ENCODE measurements around the gene TENT4B.
A peak's percentile ranks its signal among the peaks of the same experiment; 100 is the strongest.

The TENT4B gene

GRCh38 chr16:50198802-50199403 lies 45.8 kb downstream of the TENT4B start:
- peak; percentile 31 for DNase-seq

DNA sequence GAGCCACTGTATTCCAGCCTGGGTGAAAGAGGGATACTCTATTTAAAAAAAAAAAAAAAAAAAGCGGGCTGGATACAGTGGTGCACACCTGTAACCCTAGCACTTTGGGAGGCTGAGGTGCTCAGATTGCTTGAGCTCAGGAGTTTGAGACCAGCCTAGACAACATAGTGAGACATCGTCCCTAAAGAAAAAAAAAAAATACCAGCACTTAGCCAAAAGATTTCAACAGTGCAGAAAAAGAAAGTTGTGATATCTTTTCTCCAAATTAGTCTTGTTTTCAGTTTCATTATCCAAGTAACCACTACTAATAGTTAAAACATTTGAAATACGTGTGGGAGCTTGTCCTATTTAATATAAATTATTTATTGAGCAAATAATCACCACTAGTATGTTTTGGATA lies 48.7 kb downstream of the TENT4B start:
- no peak for DNase-seq

- peak; percentile 8 for DNase-seq
Observed at GRCh38 chr16:50202926-50203624, 50.0 kb downstream of the TENT4B start.

GRCh38 chr16:50203681-50204080 lies 50.6 kb downstream of the TENT4B start:
- DNase-seq: no peak

- no peak for DNase-seq
Observed at GRCh38 chr16:50204453-50205108, 51.5 kb downstream of the TENT4B start.

GRCh38 chr16:50207652-50208051 lies 54.5 kb downstream of the TENT4B start:
- DNase-seq: no peak

DNA sequence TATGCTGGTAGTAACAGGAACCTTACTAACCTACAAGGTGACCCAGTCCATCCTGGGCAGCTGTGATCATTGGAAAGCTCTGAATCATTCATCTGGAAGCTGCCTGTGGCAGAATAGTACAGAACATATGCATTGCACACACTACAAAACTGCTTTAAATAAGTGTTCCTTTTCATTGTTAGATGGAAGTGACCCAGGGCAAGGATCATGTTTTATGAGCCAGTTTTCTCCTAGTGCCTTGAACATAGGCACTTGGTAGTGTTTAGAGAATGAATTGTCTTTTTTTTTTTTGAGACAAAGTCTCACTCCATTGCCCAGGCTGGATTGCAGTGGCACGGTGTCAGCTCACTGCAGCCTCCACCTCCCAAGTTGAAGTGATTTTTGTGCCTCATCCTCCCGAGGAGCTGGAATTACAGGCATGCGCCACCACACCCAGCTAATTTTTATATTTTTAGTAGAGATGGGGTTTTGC lies 55.4 kb downstream of the TENT4B start:
- no peak for DNase-seq

DNA sequence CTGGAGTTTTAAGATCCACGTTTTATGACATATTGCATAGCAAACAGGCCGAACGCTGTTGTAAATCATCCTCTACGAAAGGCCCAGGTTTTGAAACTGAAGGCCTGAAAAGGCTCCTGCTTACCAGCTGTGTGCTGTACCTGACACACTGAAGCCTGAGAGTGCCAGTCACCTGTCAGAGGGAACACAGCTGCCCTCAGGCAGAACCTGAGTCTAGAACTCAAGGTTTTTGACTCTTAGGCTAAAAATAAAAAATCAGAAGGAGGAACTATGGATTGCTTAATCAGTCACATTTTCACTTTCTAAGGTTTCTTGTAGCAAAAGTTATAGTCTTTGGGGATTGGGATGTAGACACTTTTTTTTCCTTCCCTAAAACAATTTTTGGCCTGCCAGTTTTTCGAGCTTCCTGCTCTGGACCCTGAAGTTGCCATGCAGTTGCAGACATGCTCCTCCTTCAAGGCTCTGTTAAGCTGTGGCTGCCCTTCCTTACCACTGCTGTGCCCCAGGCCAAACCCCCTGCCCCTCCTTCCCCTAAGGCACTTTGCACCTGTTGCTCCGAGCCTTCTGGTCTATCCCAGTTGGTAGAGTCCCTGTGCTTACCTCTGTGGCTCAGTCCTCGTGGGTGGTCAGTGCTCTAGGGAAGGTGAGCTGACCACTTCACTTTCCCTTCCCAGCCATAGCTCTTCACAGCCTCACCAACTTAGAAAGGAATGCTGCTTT lies 56.6 kb downstream of the TENT4B start:
- DNase-seq: no peak

DNA sequence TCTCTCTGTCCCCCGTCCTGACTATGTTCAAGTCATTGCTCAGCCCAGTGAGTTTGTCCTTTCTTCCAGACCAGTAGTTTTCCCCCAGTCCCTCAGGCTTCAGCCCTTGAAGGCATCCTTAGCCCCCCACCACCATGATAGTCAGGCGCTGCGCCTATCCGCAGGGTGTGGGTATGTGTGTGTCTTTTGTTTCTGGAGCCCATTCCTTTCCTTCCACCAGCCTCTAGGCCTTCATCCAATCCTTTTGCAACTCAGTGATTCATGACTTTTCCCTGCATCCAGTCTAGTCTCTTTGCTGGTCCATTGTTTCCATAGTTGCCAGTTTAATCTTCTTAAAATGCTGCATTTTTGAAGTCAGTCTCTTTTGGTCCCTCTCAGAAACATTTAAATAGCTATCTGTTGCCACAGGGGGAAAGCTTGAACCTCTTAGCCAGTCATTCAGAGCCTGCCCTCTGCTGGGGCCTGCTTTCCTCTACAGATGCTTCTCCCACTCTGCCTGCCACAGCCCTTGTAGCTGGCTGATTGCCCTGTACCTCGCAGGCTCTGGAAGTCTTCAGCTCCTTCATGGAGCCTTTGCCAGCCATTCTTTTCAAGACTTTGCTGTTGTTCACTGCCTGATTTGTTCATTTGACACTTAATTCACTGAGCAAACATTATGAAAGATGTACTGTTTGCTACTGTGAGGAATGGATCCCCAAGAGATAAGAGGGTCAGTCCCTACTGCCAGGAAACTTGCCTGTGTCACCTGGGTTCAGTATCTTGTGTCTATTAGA lies 57.3 kb downstream of the TENT4B start:
- DNase-seq: peak; percentile 19

DNA sequence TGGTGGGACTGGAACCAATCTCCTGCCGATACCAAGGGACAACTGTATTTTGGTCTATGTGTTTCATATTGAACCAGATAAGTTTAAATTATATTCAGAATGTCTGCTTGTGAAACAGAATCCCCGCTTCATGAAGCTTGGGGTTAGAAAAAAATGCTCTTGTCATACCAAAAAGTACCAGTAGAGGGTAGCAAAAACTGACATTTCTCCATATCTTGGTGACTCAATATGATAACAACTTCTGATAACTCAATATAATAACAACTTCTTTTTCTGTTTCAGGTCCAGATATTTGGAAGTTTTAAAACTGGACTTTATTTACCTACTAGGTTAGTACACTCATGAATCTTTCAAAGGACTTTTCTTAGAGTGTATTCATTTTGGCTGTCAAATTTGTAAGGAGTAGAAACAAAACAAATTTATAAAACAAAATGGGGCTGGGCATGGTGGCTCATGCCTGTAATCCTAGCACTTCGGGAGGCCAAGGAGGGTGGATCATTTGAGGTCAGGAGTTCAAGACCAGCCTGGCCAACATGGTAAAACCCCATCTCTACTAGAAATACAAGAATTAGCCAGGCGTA lies 60.9 kb downstream of the TENT4B start:
- peak; percentile 1 for DNase-seq

- no peak for DNase-seq
Observed at GRCh38 chr16:50215680-50216079, 62.6 kb downstream of the TENT4B start.

DNA sequence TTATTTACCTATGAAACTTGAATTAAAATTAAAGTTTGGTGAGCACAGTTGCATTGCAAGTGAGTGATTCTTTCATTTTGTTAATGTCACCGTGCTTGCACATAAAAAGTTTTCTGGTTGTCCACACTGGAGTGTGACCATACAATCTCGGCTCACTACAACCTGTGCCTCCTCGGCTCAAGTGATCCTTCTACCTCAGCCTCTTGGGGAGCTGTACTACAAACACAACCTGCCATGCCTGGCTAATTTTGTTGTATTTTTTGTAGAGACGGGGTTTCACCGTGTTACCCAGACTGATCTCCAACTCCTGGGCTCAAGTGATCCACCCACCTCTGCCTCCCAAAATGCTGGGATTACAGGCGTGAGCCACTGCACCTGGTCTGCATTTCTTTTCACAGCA lies 63.1 kb downstream of the TENT4B start:
- no peak for DNase-seq

DNA sequence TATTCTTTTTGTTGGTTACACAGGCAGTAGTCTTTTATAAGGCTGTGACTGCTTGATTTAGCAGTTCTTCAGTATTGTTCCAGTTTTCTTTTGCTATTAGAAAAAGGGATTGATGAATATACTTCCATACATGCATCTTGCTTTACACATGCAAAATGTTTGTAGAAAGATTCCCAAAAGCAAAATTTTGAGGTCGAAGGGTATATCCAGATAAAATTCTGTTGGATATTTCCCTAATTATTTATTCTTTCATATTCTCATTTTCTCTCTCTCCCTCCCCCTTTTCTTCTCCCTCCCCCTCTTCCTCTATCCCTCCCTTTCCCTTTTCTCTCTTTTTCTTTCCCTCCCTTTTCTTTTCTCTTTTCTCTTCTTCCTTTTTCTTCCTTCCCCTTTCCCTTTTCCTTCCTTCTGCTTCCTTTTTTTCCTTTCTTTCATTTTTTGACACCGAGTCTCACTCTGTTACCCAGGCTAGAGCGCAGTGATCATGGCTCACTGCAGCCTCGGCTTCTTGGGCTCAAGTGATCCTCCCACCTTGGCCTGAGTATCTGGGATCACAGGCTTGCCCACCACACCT lies 66.4 kb downstream of the TENT4B start:
- DNase-seq: no peak

DNA sequence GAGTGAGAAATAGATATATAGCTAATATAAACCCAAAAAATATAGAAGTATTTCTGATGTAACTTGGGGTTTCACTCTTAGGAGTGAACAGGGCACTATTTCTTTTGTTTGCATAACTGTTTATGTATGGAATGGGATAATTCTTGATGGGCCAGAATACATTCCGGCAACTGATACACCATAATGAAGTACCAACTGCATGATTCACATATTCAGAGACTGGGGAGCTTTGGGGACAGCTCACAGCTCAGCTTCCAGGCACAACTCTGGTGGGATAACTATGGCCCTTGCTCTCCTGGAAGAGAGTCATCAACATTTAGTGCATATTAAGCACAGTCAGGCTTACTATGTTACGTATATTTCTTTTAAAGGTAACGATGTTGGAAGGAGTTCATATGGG lies 71.2 kb downstream of the TENT4B start:
- no peak for DNase-seq

DNA sequence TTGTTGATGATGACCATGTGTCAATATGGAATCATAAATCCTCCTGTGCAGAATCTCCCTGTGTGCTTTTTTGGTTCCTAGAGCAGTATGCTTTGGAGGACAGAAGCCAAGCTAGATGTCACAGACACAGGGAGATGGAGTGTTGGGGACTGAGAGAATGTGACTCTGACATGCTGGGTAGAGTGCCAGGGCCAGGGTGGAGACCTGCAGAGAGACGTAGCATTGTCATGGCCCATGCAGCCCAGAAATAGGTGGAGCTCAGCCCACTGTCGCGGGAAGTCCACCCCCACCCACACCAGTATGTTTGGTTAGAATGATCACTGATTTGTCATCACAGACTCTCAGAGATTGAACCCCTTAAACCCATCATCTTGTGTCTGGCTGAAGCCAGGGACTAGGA lies 74.0 kb downstream of the TENT4B start:
- no peak for DNase-seq

DNA sequence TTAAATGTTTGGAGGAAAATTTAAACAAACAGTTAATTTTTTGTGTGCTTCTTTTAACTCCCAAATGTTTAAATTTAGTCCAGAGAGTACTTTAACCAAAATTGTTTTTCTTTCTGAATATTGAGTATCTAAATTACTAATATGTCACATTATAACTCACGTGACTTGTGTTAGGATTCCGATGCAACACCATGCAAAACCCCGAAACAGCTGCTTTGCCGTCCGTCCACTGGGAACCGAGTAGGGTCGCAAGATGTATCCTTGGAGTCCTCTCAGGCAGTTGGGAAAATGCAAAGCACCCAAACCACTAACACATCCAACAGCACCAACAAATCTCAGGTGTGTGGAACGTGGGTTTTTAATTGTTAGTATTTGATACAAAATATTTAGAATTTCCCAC lies 74.6 kb downstream of the TENT4B start:
- DNase-seq: no peak

DNA sequence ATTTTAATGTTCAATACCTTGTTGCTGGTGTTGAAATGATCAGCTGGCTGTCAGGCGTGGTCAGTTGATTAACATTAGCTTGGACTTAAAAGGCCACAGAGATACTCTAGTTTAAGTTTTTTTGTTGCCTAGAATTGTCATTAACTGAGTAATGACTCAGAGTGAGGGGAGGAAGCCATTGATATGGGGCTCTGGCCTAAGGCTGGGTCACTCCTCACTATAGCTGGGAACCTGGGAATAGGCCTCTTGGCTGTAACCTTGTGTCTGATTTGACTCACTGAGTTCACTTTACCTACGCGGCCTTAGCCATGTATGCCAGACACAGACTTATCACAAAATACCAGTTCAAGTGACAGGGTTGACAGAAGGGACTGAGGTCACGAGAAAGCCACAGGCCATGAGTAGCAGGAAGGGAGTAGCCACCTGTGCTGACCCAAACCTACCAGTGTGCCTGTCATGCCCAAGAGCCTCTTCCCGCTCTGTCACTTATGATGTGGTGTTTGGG lies 75.3 kb downstream of the TENT4B start:
- no peak for DNase-seq

DNA sequence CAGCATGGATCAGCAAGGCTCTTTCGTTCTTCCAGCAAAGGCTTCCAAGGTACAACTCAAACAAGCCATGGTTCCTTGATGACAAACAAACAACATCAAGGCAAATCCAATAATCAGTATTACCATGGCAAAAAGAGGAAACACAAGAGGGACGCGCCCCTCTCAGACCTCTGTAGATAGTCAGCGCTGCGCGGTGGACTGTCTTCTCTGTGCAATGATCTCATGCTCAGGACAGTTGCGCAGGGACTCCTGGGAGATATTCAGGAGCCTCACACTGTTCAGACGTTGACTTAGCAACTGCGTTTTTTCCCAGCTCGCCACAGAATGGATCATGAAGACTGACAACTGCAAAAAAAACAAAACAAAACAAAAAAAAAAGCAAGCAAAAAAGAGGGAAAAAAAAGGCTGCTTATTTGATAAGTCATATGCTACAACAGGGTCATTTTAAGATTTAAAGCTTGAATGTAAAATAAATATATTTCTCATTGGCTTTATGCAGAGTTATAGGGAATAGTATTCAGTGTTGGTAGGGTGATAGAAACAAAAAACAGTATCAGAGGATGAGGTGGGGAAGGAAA lies 76.1 kb downstream of the TENT4B start:
- DNase-seq: no peak

GRCh38 chr16:50234771-50235556 lies 81.9 kb downstream of the TENT4B start:
- no peak for DNase-seq

DNA sequence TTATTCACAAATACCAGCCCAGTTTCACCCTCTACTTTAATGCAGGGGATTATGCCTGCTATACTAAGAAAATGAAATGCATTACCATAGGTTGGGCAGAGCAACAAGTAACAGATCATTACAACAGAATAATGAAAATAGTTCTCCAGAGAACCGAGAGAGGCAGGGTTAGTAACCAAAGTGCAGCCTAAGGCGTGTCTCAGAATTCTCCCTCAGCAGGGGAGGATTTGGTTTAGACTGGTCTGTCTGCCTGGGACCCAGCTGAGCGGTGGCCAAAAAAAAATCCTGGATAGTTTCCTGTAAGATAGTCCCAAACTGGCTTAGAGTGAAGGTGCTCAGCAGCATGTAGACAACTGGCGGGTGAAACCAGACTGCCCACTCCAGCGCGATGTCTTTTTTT lies 82.5 kb downstream of the TENT4B start:
- no peak for DNase-seq

DNA sequence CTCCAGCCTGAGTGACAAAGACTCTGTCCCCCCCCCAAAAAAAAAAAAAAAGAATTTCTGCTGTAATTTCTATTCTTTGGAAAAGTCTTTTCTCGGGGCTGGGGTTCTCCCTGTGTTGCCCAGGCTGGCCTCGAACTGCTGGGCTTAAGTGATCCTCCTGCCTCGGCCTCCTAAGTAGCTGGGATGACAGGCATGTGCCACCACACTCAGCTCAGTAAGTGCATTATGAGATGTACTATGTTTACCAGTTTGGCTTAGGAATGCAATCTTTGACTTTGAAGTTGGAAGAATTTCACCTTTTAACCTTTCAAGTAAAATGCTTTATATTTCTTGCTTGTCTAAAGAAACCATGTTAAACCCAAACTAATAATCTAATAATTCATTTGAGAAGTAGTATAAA lies 85.2 kb downstream of the TENT4B start:
- no peak for DNase-seq

Data from NCI-H774 (cell line).